HepG2 (cell line): Measurements from ENCODE around the gene DYSF. TPM values are rescaled to one million over a fixed set of nuclear protein-coding genes. Genes with fewer than 3 reads are reported as not detected.

Source experiments
- ATAC-seq: fragments of 200-7000 bp; cut with Tn5 transposase; 3 replicates; pipeline ENCODE4 v1.9.1; 2020; ENCODE audit warnings: mild to moderate bottlenecking, moderate library complexity
- BruUV-seq: library from RNA; stranded (reverse); fragments of 400-500 nt; replicated peaks from 2 replicates; lab custom pipeline; 2021; lab: Mats Ljungman, UMichigan
- CTCF ChIA-PET: fragments of 300-600 bp; formaldehyde crosslinking; extraction: SDS; loops from one replicate; lab custom pipeline; 2021; ENCODE audit warnings: low total read pairs, inconsistent platforms, low intra/inter-chr PET ratio; lab: Yijun Ruan, JAX
- POLR2A ChIA-PET: fragments of 350-600 bp; sonication (Branson Sonifier 250); formaldehyde crosslinking; loops from one replicate; lab custom pipeline; 2020; ENCODE audit warnings: antibody characterized with exemption, inconsistent platforms; lab: Yijun Ruan, JAX
- DNase-seq: peaks from one replicate; pipeline ENCODE4 v3.0.0-alpha.2; 2015; ENCODE audit warnings: low spot score
- FAIRE-seq: peaks from 3 replicates; lab custom pipeline; 2011; peaks lifted over from hg19 to GRCh38; lab: Jason Lieb, UNC
- H2AFZ ChIP-seq: one replicate; pipeline ENCODE4 v1.6.1; 2011; ENCODE audit warnings: low read length, inconsistent platforms
- H3K27ac ChIP-seq: fragments of 300-600 bp; 3 replicates; pipeline ENCODE4 v1.8.0; 2011; ENCODE audit warnings: mixed run types, mild to moderate bottlenecking, mixed read lengths, low read length, inconsistent platforms; ENCODE audit not compliant: insufficient read depth; ENCODE audit errors: extremely low read length
- H3K27me3 ChIP-seq, 2 experiments: fragments of 200-600 bp in 1 of 2; 2 replicates in 1 of 2; 3 replicates in 1 of 2; pipeline versions ENCODE4 v1.6.0 to v1.8.0; 2011; ENCODE audit warnings: low read length in 2 of 2, mild to moderate bottlenecking in 2 of 2, moderate library complexity in 2 of 2, inconsistent platforms in 1 of 2; ENCODE audit not compliant: insufficient read depth in 2 of 2, control insufficient read depth in 1 of 2
- H3K36me3 ChIP-seq, 2 experiments: fragments of 200-600 bp in 1 of 2; replicated peaks in 1 of 2; 2 replicates in 1 of 2; 3 replicates in 1 of 2; pipeline versions ENCODE4 v1.5.1 to v1.8.0; 2011; ENCODE audit warnings: low read length in 2 of 2, inconsistent platforms in 1 of 2; ENCODE audit not compliant: insufficient read depth in 2 of 2, control insufficient read depth in 1 of 2
- H3K4me1 ChIP-seq: 2 replicates; pipeline ENCODE4 v1.5.1; 2012; ENCODE audit warnings: low read length, inconsistent platforms; ENCODE audit not compliant: insufficient read depth
- H3K4me2 ChIP-seq: 2 replicates; pipeline ENCODE4 v1.6.0; 2011; ENCODE audit warnings: low read depth, low read length, inconsistent platforms
- H3K4me3 ChIP-seq, 3 experiments: fragments of 200-600 bp in 1 of 3; sonication (generic), shearing (Covaris generic) in 1 of 3; replicated peaks in 1 of 3; 2 replicates each; pipeline ENCODE4 v1.5.1; 2011 to 2016; ENCODE audit warnings: low read length in 3 of 3, inconsistent platforms in 2 of 3, low read depth in 2 of 3, mild to moderate bottlenecking in 2 of 3, control low read depth in 1 of 3, mixed read lengths in 1 of 3; ENCODE audit not compliant: insufficient read depth in 1 of 3
- H3K79me2 ChIP-seq: one replicate; pipeline ENCODE4 v1.6.1; 2011; ENCODE audit warnings: low read length, inconsistent platforms; ENCODE audit not compliant: insufficient read depth
- H3K9ac ChIP-seq: 2 replicates; pipeline ENCODE4 v1.6.0; 2011; ENCODE audit warnings: mild to moderate bottlenecking, low read depth, low read length, inconsistent platforms; ENCODE audit not compliant: insufficient read depth
- H3K9me3 ChIP-seq: 2 replicates; pipeline ENCODE4 v1.5.1; 2012; ENCODE audit warnings: mild to moderate bottlenecking, low read length
- H4K20me1 ChIP-seq: 2 replicates; pipeline ENCODE4 v1.6.0; 2011; ENCODE audit warnings: inconsistent platforms, mild to moderate bottlenecking, low read length, moderate library complexity; ENCODE audit not compliant: insufficient read depth
- BRCA1 ChIP-seq: sonication (generic); formaldehyde crosslinking; IDR thresholded peaks from 2 replicates; pipeline ENCODE4 v1.4.0; 2020; ENCODE audit warnings: missing genetic modification reagents
- FOXO1 ChIP-seq: sonication (generic); formaldehyde crosslinking; IDR thresholded peaks from 2 replicates; pipeline ENCODE4 v1.4.0; 2020; ENCODE audit warnings: missing genetic modification reagents
- GABPA ChIP-seq, 2 experiments: IDR thresholded peaks; 2 replicates each; pipeline ENCODE4 v1.6.1; 2011 to 2016; ENCODE audit warnings: low read depth in 2 of 2, low read length in 1 of 2, missing biosample characterization in 1 of 2, missing genetic modification characterization in 1 of 2
- HOXA7 ChIP-seq: sonication (generic); formaldehyde crosslinking; IDR thresholded peaks from 2 replicates; pipeline ENCODE4 v1.8.1; 2022; ENCODE audit warnings: mild to moderate bottlenecking, missing genetic modification reagents, moderate library complexity
- MED8 ChIP-seq: sonication (generic); formaldehyde crosslinking; IDR thresholded peaks from 2 replicates; pipeline ENCODE4 v1.8.1; 2023; ENCODE audit warnings: mild to moderate bottlenecking, missing genetic modification reagents; ENCODE audit not compliant: insufficient replicate concordance
- NAIF1 ChIP-seq: sonication (generic); formaldehyde crosslinking; IDR thresholded peaks from 2 replicates; pipeline ENCODE4 v1.5.0; 2020; ENCODE audit warnings: mild to moderate bottlenecking, missing genetic modification reagents, borderline replicate concordance
- PAF1 ChIP-seq: IDR thresholded peaks from 2 replicates; pipeline ENCODE4 v1.6.1; 2016; ENCODE audit warnings: missing genetic modification reagents, missing compliant biosample characterization
- PRPF4 ChIP-seq: fragments of 200-400 bp; formaldehyde crosslinking; IDR thresholded peaks from 2 replicates; pipeline ENCODE4 v1.6.1; 2016; ENCODE audit warnings: low read length, low read depth; ENCODE audit not compliant: poor library complexity, severe bottlenecking
- SIX4 ChIP-seq: sonication (generic); formaldehyde crosslinking; IDR thresholded peaks from 2 replicates; pipeline ENCODE4 v1.4.0; 2020; ENCODE audit warnings: missing genetic modification reagents
- SMARCC2 ChIP-seq: fragments of 450-650 bp; IDR thresholded peaks from 2 replicates; pipeline ENCODE4 v1.6.1; 2017; ENCODE audit warnings: antibody characterized with exemption, mild to moderate bottlenecking
- WGBS: methylation state at CpG from one replicate; pipeline ENCODE4 v1.1.6; 2017; ENCODE audit warnings: low lambda C conversion rate; 5-methylcytosine and 5-hydroxymethylcytosine counted together
- in situ Hi-C: cut with HindIII; loops from 2 replicates; pipeline ENCODE4 v1.10.0; 2017; ENCODE audit warnings: low pct_unique_long_range_greater_than_20kb; ENCODE audit not compliant: extremely low pct_ligation_motif_present
- intact Hi-C: fragments of 100-400 bp; cut with micrococcal nuclease; formaldehyde crosslinking; loops from one replicate; pipeline ENCODE4 v1.10.0; 2022; ENCODE audit not compliant: unreplicated experiment
- polyA plus RNA-seq, 8 experiments: library from polyadenylated mRNA; depleted of rRNA in 3 of 8; stranded (reverse) in 7 of 8; unstranded in 1 of 8; fragments of >200 nt; fragmentation: Illumina TruSeq in 4 of 8; extraction: Trizol in 4 of 8; gene quantifications; 2 replicates each; pipeline versions ENCODE4 v1.2.1 to v1.2.3, GENCODE V29; 2011 to 2016; ENCODE audit warnings: low read depth in 4 of 8, missing spikeins in 1 of 8, mixed read lengths in 1 of 8; ENCODE audit not compliant: insufficient read depth in 1 of 8
- total RNA-seq, 5 experiments: library from RNA; depleted of rRNA; stranded (reverse); fragments of >200 nt; fragmentation: Illumina TruSeq; extraction: Trizol; gene quantifications; 2 replicates each; pipeline ENCODE4 v1.2.3, GENCODE V29; 2016; ENCODE audit warnings: low read depth in 1 of 5
- TF ChIP-seq, protein P1 (sequence below): sonication (generic); formaldehyde crosslinking; IDR thresholded peaks from 2 replicates; pipeline ENCODE4 v1.4.0; 2020; ENCODE audit warnings: low read depth, mild to moderate bottlenecking, missing genetic modification reagents
- TF ChIP-seq, protein P2 (sequence below): sonication (generic); formaldehyde crosslinking; IDR thresholded peaks from 2 replicates; pipeline ENCODE4 v1.5.0; 2020; ENCODE audit warnings: mild to moderate bottlenecking, missing genetic modification reagents

Gene DYSF
- total and polyA plus RNA-seq, 2 of the 13 experiments (the other 11 are each of a cell fraction or from before 2014, with no cell fraction given), result 0.15 to 2.4 TPM

DNA sequence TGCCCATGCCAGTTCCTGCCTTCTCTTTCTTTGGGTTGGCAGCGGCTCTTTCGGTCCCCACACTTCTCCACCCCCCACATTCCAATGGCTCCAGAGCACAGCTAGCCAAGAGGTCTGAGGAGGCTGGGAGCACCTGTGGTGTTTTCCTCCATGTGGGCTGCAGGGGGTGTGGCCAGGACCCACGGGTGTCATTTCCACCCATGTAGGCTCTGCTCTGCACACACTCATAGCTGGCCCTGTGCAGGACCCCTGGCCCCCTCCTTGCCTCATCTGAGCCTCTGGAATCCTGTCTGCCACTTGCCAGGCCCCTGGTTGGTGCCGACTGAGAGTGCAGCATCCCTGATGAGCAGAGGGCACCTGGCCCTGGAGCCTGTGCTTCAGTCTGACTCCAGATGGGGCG, 46.3 kb downstream of the DYSF start (continued):
- TF ChIP-seq NAIF1 (CRISPR knock-in tag), result no peak

DNA sequence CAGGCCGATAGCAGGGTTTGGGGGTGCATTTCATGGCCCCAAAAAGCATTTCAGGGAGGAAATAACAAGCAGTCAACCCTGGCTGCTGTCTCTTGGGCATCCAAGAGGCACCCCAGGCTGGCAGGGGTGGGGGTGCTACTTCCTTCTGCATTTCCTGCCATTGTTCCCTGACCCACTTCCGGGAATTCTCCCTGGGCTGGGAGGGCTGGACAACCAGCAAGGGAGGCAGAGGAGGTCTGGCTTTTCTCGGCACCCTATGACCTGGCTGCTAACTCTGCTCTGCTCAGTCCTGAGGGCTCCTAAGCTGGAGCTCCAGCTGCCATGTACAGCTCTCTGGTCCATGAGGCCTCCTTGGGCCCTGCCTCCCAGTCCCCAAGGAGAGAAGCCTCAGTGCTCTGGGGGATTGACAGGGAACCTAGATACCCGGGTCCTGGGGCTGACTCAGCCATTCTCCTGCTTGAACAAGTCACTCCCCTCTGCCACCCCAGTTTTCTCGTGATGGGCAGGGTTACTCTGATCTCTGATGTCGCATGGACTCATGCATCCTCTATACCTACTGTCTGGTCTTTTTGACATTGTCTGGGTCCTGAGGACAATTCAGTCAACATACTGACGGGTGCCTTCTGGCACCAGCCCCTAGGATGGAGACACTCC, 47.2 kb downstream of the DYSF start:
- ATAC-seq (no peak), FAIRE-seq (no peak), DNase-seq (no peak)
- no peak overlapping the region for H2AFZ ChIP-seq
- H3K27me3 ChIP-seq, result peaks cover 5 to 6% of the 10 kb centered on the region in 2 experiments; a peak in 2 of 5 replicates
- CTCF ChIA-PET, result no interaction called here
- H3K4me3 ChIP-seq, result no peak overlapping the region
- no TSS peak for BruUV-seq
- intact Hi-C loops (no loop called here), in situ Hi-C loops (no loop called here)
- TF ChIP-seq GABPA (IDR thresholded peaks at IDR 0.05; ENCODE audit: low read depth, low read length) (no peak), GABPA (CRISPR knock-in tag; IDR thresholded peaks at IDR 0.05; ENCODE audit: low read depth) (0 out of 2 replicates have a peak, but pooled peaks have one; percentile 12), BRCA1 (CRISPR knock-in tag) (no peak), FOXO1 (CRISPR knock-in tag) (no peak)
- 15% methylated on average over 7 of the region's 7 CpGs for WGBS
- no peaks in the 10 kb centered on the region for H4K20me1 ChIP-seq
- H3K36me3 ChIP-seq, result no peaks in the 10 kb centered on the region
- no peak overlapping the region for H3K9ac ChIP-seq
- POLR2A ChIA-PET, result no interaction called here
- H3K79me2 ChIP-seq, result no peaks in the 10 kb centered on the region
- no peak overlapping the region for H3K27ac ChIP-seq
- H3K4me2 ChIP-seq, result no peak overlapping the region
- H3K4me1 ChIP-seq, result no peaks in the 10 kb centered on the region
- no peaks in the 10 kb centered on the region for H3K9me3 ChIP-seq

DNA sequence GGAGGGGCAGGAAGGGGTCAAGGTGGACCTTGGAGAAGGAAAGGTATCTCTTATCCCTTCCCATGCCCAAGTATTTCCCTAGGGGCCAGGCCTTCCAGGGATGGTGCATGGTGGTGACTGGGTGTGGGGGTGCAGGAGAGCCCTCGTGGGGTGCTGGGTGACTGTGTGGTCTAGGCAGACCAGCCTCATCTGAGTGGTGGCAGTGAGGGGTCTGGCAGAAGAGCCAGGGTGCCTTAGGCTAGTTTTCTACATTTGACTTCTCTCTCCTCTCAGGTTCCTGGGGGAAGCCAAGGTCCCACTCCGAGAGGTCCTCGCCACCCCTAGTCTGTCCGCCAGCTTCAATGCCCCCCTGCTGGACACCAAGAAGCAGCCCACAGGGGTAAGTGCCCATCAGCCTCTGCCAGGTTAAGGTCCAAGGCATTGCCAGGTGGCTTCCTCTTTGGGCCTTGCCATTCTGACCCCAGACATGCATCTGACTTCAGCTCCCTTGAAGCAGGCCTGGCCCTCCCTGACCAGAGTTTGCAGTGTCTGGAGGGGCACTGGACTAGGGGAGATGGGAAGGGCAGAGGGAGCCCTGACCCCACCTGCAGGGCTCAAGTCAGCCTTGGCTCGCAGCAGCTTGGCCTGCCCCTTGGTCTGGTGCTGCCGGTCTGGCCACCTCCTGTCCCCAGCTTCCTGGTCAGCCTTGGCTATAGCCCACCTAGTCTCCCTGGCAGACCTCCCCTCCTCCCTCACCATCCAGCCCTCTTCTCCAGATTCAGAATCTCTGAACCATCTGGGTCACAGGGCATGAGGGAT, 49.8 kb downstream of the DYSF start:
- H3K36me3 ChIP-seq, result no peaks in the 10 kb centered on the region
- H3K9ac ChIP-seq, result no peak overlapping the region
- ChIA-PET POLR2A (no interaction called here), CTCF (no interaction called here)
- intact Hi-C loops, result no loop called here
- H3K27me3 ChIP-seq, result peaks cover 3 to 5% of the 10 kb centered on the region in 2 experiments; a peak in 2 of 5 replicates
- H3K27ac ChIP-seq, result no peak overlapping the region
- FAIRE-seq (no peak), DNase-seq (no peak), ATAC-seq (no peak)
- no peaks in the 10 kb centered on the region for H4K20me1 ChIP-seq
- H3K4me2 ChIP-seq, result no peak overlapping the region
- WGBS, result 54% methylated on average over 6 of the region's 6 CpGs
- in situ Hi-C loops, result no loop called here
- no peaks in the 10 kb centered on the region for H3K79me2 ChIP-seq
- no peaks in the 10 kb centered on the region for H3K9me3 ChIP-seq
- no TSS peak for BruUV-seq
- H3K4me1 ChIP-seq, result no peaks in the 10 kb centered on the region
- no peak overlapping the region for H2AFZ ChIP-seq
- H3K4me3 ChIP-seq, result no peak overlapping the region
- TF ChIP-seq PAF1 (CRISPR knock-in tag) (no peak), PRPF4 (no peak), MED8 (CRISPR knock-in tag) (no peak), SIX4 (no peak), HOXA7 (CRISPR knock-in tag) (no peak), SMARCC2 (no peak)
- TF ChIP-seq, protein P1, sequence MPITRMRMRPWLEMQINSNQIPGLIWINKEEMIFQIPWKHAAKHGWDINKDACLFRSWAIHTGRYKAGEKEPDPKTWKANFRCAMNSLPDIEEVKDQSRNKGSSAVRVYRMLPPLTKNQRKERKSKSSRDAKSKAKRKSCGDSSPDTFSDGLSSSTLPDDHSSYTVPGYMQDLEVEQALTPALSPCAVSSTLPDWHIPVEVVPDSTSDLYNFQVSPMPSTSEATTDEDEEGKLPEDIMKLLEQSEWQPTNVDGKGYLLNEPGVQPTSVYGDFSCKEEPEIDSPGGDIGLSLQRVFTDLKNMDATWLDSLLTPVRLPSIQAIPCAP (CRISPR knock-in tag), result no peak
- TF ChIP-seq, protein P2, sequence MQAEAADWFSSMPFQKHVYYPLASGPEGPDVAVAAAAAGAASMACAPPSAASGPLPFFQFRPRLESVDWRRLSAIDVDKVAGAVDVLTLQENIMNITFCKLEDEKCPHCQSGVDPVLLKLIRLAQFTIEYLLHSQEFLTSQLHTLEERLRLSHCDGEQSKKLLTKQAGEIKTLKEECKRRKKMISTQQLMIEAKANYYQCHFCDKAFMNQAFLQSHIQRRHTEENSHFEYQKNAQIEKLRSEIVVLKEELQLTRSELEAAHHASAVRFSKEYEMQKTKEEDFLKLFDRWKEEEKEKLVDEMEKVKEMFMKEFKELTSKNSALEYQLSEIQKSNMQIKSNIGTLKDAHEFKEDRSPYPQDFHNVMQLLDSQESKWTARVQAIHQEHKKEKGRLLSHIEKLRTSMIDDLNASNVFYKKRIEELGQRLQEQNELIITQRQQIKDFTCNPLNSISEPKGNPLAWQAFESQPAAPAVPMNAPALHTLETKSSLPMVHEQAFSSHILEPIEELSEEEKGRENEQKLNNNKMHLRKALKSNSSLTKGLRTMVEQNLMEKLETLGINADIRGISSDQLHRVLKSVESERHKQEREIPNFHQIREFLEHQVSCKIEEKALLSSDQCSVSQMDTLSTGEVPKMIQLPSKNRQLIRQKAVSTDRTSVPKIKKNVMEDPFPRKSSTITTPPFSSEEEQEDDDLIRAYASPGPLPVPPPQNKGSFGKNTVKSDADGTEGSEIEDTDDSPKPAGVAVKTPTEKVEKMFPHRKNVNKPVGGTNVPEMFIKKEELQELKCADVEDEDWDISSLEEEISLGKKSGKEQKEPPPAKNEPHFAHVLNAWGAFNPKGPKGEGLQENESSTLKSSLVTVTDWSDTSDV (CRISPR knock-in tag), result no peak
